Body of pancreas (tissue), 4 donors: ENCODE measurements around the gene SRI.

Experiments used
- CTCF ChIP-seq, 7 experiments: fragments of 450-650 bp in 4 of 7; fragments of 200-600 bp in 3 of 7; sonication (generic) in 3 of 7; IDR thresholded peaks; one replicate each; pipeline ENCODE4 v1.5.1; 2016 to 2019; ENCODE audit warnings: antibody characterized with exemption in 7 of 7
- POLR2A ChIP-seq, 3 donors: fragments of 450-650 bp; IDR thresholded peaks; one replicate each; pipeline ENCODE4 v1.6.1; 2016; ENCODE audit warnings: antibody characterized with exemption in 3 of 3, mild to moderate bottlenecking in 2 of 3

GRCh38 chr7:88229302-88229995, 9.6 kb upstream of the SRI start:
- TF ChIP-seq CTCF (IDR thresholded peaks at IDR 0.05) (no peak), POLR2A (IDR thresholded peaks at IDR 0.05) (no peak)
